HG02623 (cell line): Measurements from ENCODE around the gene CEP290.
"Not testable (repeated sequence)": the region's sequence is repeated elsewhere in the genome, so short reads cannot be mapped to it uniquely, and the experiment has no call there.

Experiments used
- ATAC-seq: cut with Tn5 transposase; IDR thresholded peaks from one replicate; pipeline ENCODE4 v1.9.1; 2021; ENCODE audit warnings: moderate library complexity; ENCODE audit not compliant: unreplicated experiment

The CEP290 gene

GRCh38 chr12:88142610-88142991 is 713 bp upstream of the CEP290 start:
- ATAC-seq: no peak

GRCh38 chr12:88141425-88141773 is 489 bp downstream of the CEP290 start:
- ATAC-seq: peak; percentile 0

DNA sequence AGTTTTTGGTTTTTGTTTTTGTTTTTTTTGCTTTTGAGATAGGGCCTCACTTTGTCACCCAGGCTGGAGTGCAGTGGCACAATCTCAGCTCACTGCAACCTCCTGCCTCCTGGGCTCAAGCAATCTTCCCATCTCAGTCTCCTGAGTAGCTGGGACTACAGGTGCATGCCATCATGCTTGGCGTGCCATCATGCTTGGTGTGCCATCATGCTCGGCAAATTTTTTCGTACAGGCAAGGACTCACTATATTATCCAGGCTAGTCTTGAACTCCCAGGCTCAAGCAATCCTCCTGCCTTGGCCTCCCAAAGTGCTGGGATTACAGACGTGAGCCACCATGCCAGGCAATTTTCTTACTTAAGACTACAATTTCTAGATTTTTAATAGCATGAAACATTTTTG is 2.2 kb downstream of the CEP290 start:
- not testable (repeated sequence) for ATAC-seq

DNA sequence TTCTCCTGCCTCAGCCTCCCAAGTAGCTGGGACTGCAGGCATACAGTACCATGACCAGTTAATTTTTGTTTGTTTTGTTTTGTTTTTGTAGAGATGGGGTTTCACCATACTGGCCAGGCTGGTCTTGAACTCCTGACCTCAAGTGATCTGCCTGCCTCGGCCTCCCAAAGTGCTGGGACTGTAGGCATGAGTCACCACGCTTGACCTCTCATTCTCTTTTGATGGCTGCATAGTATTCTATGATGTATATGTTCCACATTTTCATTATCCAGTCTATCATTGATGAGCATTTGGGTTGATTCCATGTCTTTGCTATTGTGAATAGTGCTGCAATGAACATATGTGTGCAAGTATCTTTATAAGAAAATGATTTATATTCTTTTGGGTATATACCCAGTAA is 8.7 kb downstream of the CEP290 start:
- ATAC-seq: not testable (repeated sequence)

DNA sequence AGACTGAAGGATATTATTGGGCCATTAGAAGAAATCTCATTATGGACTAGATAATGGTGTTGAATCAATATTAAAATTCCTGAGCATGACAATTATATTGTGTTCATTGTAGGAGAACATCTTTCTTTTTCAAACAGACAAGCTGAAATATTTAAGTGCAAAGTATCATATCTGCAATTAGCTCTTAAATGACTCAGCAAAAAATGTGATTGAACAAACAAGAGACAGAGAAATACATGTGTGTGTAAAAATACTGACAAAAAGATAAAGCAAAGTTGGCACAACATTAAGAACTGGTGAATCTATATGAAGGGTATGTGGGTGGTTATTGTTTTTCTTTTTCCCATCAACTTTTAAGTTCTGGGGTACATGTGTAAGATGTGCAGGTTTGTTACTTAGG is 9.5 kb downstream of the CEP290 start:
- ATAC-seq: no peak

DNA sequence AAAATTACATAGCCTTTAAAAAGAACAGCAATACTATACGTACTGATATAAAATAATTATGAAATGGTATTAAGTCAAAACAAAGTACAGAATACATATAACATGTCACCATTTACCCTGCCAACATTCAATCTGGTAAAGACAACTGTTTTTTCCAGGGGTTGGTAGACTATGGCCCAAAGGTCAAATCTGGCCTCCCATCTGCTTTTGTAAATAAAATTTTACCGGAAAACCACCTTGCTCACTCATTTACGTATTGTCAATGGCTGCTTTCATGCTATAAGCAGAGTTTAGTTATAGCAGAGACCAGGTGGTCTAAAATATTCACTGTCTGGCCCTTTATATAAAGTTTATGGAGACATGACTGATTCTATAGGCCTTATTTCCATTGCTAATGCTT is 14.0 kb downstream of the CEP290 start:
- ATAC-seq: no peak

GRCh38 chr12:88127099-88127498 is 14.8 kb downstream of the CEP290 start:
- ATAC-seq: no peak

DNA sequence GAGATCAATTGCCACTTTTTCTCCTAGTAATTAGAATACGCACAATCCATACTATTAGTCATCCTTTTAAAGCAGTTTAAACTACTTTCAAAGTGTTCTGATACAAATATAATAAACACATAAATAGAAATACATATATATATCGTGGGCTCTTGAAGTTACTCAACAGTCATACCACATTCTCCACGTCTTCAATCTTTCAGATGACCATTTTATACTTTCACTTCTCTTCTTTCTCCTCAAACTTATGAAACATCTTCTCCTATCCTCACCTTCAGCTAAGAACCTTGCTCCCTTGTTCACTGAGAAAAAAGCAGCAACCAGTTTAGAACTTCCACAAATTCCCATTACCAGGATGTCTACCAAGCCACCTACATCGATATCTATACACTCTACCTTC is 19.2 kb downstream of the CEP290 start:
- no peak for ATAC-seq

- no peak for ATAC-seq
These were observed 28.0 kb downstream of the CEP290 start for GRCh38 chr12:88113871-88114270.

- no peak for ATAC-seq
These were observed 30.7 kb downstream of the CEP290 start for GRCh38 chr12:88111074-88111652.

- no peak for ATAC-seq
These were observed 33.9 kb downstream of the CEP290 start for GRCh38 chr12:88108021-88108420.

GRCh38 chr12:88093573-88093972 is 48.3 kb downstream of the CEP290 start:
- no peak for ATAC-seq

DNA sequence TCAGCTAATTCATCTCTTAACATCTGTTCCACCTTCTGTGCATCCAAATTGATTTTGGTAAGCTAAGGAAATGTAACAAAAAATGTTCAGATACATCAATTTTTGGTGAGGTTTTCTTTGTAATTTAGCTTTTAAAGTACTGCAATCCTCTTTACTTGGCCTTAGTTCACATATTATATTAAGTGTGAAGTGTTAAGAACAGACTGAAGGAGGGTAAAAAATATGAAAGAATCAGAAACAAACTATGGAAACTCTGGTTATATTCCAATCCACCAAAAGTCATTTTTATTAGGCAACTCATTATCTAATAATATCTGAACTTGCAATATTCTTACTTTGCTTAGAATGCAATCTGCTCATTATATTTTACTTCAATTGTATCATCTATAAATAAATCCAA is 49.1 kb downstream of the CEP290 start:
- no peak for ATAC-seq

- ATAC-seq: no peak
These were observed 57.7 kb downstream of the CEP290 start for GRCh38 chr12:88084210-88084609.

DNA sequence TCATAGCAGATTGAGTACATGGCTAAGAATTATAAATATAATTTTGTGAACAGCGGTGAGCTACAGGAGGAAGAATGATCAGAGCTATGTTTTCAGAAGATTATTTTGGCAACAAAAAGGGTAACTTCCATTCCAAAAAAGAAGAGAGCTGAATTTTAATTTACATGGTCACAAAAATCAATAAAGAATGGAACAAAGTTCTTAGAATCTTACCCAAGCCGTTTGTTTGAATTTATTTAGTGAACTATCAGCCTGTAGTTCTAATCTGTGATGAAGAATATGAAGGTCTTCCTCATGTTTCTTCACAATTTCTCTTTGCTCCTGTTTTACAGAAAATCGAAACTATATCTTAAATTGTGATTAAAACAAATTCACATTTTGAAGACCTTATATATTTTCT is 58.3 kb downstream of the CEP290 start:
- ATAC-seq: no peak

- no peak for ATAC-seq
These were observed 60.6 kb downstream of the CEP290 start for GRCh38 chr12:88081247-88081646.

DNA sequence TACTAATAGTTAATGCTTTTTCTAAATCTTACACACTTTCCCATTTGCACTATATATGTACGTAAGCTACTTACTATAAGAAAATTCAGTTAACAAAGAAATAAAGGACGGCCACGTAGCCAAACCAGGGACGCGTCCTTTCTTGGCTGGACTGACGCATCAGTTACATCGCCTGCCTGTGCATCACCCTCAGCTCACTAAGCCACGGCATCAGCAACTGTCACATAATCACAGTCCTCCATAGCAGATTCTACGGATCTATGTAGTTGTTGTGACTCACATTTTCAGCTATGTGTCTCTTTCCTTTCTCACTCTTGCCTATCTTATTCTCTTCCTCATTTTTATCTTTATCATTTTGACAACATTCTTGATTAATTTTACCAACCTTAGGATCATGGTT is 74.6 kb downstream of the CEP290 start:
- no peak for ATAC-seq

DNA sequence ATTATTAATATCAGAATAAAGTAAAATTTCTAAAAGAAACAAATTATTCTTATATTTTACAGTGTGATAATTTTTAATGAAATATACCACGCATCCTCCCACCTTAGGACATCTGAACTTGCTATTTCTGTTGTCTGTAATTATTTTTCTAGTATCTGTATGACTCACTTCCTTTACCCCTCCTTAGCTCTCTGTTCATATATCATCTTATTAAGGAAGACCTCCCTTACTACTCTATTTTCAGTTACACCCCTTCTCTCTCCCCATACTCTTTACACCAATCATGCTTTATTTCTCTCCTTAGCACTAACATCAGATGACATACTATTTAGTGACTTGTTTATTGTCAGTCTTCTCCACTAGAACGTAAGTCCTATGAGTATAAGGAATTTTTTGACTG is 78.5 kb downstream of the CEP290 start:
- peak; percentile 88 for ATAC-seq

DNA sequence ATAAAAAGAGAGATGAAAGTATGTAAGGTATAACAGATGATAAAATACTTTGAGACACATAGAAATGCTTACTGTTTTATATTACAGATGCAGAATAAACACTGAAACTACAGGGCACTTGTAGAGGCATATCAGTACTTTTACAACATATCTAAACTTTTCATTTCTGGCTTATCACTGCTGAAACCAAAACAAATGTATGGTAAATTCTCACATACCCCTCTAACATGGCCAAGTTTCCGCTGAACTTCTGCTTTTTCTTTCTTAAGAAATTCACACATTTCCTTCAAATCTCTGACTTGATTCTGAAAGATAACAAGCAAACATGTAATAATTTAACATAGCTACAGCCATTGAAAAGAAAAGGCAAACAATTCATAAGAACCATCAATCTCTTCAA is 79.4 kb downstream of the CEP290 start:
- ATAC-seq: peak; percentile 72

- ATAC-seq: no peak
These were observed 83.2 kb downstream of the CEP290 start for GRCh38 chr12:88058719-88059077.

GRCh38 chr12:88057994-88058718 is 83.7 kb downstream of the CEP290 start:
- no peak for ATAC-seq

GRCh38 chr12:88056571-88056970 is 85.3 kb downstream of the CEP290 start:
- no peak for ATAC-seq

DNA sequence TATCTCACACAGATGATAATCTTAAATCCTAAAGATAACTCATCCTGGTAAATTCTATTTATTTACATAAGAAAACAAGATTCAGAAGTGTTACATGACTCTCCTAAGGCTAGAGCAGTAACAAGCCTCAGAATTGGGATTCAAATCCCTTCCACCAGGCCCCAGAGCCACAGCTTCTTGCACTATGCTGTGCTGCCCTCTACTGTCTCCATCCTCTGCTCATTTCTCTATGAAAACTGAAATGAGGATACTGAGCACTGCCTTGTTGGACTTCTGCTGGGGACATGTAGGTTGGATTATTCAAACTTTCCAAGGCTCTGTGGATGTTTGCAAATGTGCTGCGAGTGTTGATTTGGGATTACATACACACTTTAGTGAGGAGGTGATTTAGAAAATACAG is 89.2 kb downstream of the CEP290 start:
- ATAC-seq: no peak
